ENCODE results near the gene MED29.

DNA sequence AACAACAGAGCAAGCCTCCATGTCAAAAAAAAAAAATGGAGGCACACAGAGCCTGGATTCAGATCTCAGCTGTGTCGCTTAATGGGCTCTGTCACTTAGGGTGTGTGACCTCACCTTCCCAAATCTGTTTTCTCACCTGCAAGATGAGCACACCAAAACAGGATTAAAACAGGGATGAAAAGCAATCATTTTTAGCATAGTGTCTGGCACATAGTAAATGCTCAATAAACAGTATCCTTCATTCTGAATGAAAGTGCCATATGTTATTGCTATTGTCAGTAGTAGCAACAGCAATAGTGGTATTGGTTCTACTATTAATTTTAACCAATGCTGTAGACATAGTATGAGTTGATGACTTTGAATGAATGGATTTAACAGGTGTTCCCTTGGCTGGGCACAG is 25.6 kb upstream of the MED29 start:
- TF ChIP-seq POLR2A (IDR thresholded peaks at IDR 0.05), result no peak
- TF ChIP-seq, protein P1, sequence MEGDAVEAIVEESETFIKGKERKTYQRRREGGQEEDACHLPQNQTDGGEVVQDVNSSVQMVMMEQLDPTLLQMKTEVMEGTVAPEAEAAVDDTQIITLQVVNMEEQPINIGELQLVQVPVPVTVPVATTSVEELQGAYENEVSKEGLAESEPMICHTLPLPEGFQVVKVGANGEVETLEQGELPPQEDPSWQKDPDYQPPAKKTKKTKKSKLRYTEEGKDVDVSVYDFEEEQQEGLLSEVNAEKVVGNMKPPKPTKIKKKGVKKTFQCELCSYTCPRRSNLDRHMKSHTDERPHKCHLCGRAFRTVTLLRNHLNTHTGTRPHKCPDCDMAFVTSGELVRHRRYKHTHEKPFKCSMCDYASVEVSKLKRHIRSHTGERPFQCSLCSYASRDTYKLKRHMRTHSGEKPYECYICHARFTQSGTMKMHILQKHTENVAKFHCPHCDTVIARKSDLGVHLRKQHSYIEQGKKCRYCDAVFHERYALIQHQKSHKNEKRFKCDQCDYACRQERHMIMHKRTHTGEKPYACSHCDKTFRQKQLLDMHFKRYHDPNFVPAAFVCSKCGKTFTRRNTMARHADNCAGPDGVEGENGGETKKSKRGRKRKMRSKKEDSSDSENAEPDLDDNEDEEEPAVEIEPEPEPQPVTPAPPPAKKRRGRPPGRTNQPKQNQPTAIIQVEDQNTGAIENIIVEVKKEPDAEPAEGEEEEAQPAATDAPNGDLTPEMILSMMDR (IDR thresholded peaks at IDR 0.05), result no peak

Measured in testis (tissue), 2 donors.